Smooth muscle cell (in vitro differentiated cells): ENCODE results near the gene ATP7B. TPM values are rescaled to one million over a fixed set of nuclear protein-coding genes. Genes with fewer than 3 reads are reported as not detected.

Experiments
- DNase-seq: peaks from one replicate; lab custom pipeline; 2025; ENCODE audit not compliant: unreplicated experiment; lab: John Stamatoyannopoulos, UW
- H2AFZ ChIP-seq: fragments of 200-600 bp; sonication (generic); 2 replicates; pipeline ENCODE4 v1.6.0; 2016; ENCODE audit warnings: antibody characterized with exemption, low read depth, mild to moderate bottlenecking
- H3F3A ChIP-seq: fragments of 200-600 bp; sonication (generic); 2 replicates; pipeline ENCODE4 v1.6.0; 2017; ENCODE audit warnings: antibody characterized with exemption, low read depth
- H3K27ac ChIP-seq: fragments of 200-600 bp; sonication (generic); 2 replicates; pipeline ENCODE4 v1.5.1; 2016; ENCODE audit warnings: low read depth, mild to moderate bottlenecking
- H3K27me3 ChIP-seq: fragments of 200-600 bp; sonication (generic); 2 replicates; pipeline ENCODE4 v1.6.1; 2016; ENCODE audit warnings: low read depth, mild to moderate bottlenecking
- H3K36me3 ChIP-seq: fragments of 200-600 bp; sonication (generic); 2 replicates; pipeline ENCODE4 v1.5.1; 2016; ENCODE audit warnings: low read depth
- H3K4me1 ChIP-seq: fragments of 200-600 bp; sonication (generic); 2 replicates; pipeline ENCODE4 v1.5.1; 2016; ENCODE audit warnings: low read depth
- H3K4me2 ChIP-seq: fragments of 200-600 bp; sonication (generic); 2 replicates; pipeline ENCODE4 v1.6.0; 2016; ENCODE audit warnings: mild to moderate bottlenecking
- H3K4me3 ChIP-seq: fragments of 200-600 bp; sonication (generic); 2 replicates; pipeline ENCODE4 v1.5.1; 2016; ENCODE audit warnings: mild to moderate bottlenecking
- H3K79me2 ChIP-seq: fragments of 200-600 bp; sonication (generic); 2 replicates; pipeline ENCODE4 v1.6.0; 2016; ENCODE audit warnings: low read depth, mild to moderate bottlenecking
- H3K9ac ChIP-seq: fragments of 200-600 bp; sonication (generic); 2 replicates; pipeline ENCODE4 v1.6.0; 2016; ENCODE audit warnings: low read depth
- H3K9me3 ChIP-seq: fragments of 200-600 bp; sonication (generic); replicated peaks from 2 replicates; pipeline ENCODE4 v1.5.1; 2016; ENCODE audit warnings: low read depth
- H4K20me1 ChIP-seq: fragments of 200-600 bp; sonication (generic); 2 replicates; pipeline ENCODE4 v1.6.0; 2016; ENCODE audit warnings: low read depth
- WGBS: methylation state at CpG from one replicate; pipeline ENCODE4 v1.1.7; 2016; ENCODE audit warnings: low lambda C conversion rate; 5-methylcytosine and 5-hydroxymethylcytosine counted together
- polyA plus RNA-seq: library from polyadenylated mRNA; unstranded; fragments of >200 nt; fragmentation: Nextera tagmentation; extraction: Ambion mirVana; gene quantifications from 2 replicates; pipeline ENCODE4 v1.2.1, GENCODE V29; 2016
- total RNA-seq: library from RNA; depleted of rRNA; stranded (reverse); fragments of >200 nt; gene quantifications from 2 replicates; pipeline ENCODE4 v1.2.3, GENCODE V29; 2014
- TF ChIP-seq, protein P1 (sequence below): fragments of 200-600 bp; sonication (generic); IDR thresholded peaks from 2 replicates; pipeline ENCODE4 v1.5.1; 2017; ENCODE audit warnings: borderline replicate concordance, mild to moderate bottlenecking, antibody characterized with exemption; ENCODE audit not compliant: insufficient read depth, poor library complexity, severe bottlenecking

ATP7B gene
- total and polyA plus RNA-seq, 2 experiments from 2014 or later: 10.0 to 23.5 TPM

DNA sequence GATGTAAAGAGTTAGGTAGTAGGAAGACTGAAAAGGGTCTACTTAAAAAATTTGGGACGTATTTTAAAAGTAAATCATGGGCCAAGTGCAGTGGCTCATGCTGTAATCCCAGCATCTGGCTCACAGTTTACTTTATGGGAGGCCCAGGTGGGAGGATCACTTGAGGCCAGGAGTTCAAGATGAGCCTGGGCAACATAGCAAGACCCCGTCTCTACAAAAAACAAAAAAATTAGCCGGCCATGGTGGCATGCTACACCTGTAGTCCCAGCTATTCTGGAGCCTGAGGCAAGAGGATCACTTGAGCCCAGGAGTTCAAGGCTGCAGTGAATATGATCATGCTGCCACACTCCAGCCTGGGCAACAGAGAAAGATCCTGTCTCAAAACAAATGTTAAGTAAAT lies 36.2 kb upstream of the ATP7B start:
- Histone ChIP-seq H3K9me3 (no peaks in the 10 kb centered on the region), H3K79me2 (no peaks in the 10 kb centered on the region), H3K4me1 (no peaks in the 10 kb centered on the region), H3F3A (no peaks in the 10 kb centered on the region), H3K4me2 (no peak overlapping the region), H3K27ac (no peak overlapping the region), H2AFZ (no peak overlapping the region), H3K9ac (no peak overlapping the region), H3K4me3 (no peak overlapping the region), H4K20me1 (no peaks in the 10 kb centered on the region), H3K36me3 (no peaks in the 10 kb centered on the region), H3K27me3 (no peaks in the 10 kb centered on the region)
- TF ChIP-seq, protein P1, sequence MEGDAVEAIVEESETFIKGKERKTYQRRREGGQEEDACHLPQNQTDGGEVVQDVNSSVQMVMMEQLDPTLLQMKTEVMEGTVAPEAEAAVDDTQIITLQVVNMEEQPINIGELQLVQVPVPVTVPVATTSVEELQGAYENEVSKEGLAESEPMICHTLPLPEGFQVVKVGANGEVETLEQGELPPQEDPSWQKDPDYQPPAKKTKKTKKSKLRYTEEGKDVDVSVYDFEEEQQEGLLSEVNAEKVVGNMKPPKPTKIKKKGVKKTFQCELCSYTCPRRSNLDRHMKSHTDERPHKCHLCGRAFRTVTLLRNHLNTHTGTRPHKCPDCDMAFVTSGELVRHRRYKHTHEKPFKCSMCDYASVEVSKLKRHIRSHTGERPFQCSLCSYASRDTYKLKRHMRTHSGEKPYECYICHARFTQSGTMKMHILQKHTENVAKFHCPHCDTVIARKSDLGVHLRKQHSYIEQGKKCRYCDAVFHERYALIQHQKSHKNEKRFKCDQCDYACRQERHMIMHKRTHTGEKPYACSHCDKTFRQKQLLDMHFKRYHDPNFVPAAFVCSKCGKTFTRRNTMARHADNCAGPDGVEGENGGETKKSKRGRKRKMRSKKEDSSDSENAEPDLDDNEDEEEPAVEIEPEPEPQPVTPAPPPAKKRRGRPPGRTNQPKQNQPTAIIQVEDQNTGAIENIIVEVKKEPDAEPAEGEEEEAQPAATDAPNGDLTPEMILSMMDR: no peak
- DNase-seq: no peak
- 99% methylated on average over 3 of the region's 3 CpGs for WGBS

DNA sequence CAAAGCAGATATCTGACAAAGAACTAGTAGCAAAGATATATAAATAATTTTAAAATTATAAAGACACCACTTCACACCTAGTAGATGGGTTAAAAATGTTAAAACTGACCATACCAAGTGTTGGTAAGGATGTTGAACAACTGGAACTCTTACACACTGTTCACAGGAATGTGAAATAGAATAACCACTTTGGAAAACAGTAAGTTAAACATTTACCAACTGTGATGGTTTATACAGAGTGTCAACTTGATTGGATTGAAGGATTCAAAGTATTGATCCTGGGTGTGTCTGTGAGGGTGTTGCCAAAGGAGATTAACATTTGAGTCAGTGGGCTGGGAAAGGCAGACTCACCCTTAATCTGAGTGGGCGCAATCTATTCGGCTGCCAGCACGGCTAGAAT lies 32.4 kb upstream of the ATP7B start:
- Histone ChIP-seq H3K9ac (no peak overlapping the region), H3K79me2 (no peaks in the 10 kb centered on the region), H3K36me3 (no peaks in the 10 kb centered on the region), H3K27ac (no peak overlapping the region), H3K4me3 (no peak overlapping the region), H3K4me2 (no peak overlapping the region), H3K9me3 (no peaks in the 10 kb centered on the region), H3K4me1 (no peaks in the 10 kb centered on the region), H4K20me1 (no peaks in the 10 kb centered on the region), H2AFZ (no peak overlapping the region), H3F3A (no peaks in the 10 kb centered on the region), H3K27me3 (no peaks in the 10 kb centered on the region)
- 70% methylated on average over 3 of the region's 3 CpGs for WGBS
- TF ChIP-seq, protein P1: no peak
- no peak for DNase-seq

DNA sequence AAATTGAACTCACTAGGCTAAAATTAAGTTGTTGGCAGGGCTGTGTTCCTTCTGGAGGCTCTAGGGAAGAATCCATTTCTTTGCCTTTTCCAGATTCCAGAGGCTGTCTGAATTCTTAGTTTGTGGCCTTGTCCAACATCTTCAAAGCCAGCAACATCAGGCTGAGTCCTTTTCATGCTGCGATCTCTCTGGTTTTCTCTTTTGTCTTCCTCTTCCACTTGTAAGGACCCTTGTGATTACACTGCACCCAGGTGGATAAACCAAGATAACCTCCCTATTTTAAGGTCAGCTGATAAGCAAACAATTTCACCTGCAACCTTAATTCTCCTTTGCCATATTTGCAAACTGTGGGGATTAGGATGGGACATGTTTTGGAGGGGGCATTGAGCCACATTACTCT lies 24.8 kb upstream of the ATP7B start:
- Histone ChIP-seq H4K20me1 (no peaks in the 10 kb centered on the region), H3K9ac (no peak overlapping the region)
- 91% methylated on average over 1 of the region's 1 CpG for WGBS

More for the DNA sequence above, 24.8 kb upstream of the ATP7B start:
- H3K9me3 ChIP-seq: no peaks in the 10 kb centered on the region
- no peaks in the 10 kb centered on the region for H3K79me2 ChIP-seq
- DNase-seq: no peak
- H3K4me3 ChIP-seq: no peak overlapping the region
- H3K27me3 ChIP-seq: no peaks in the 10 kb centered on the region
- H2AFZ ChIP-seq: no peak overlapping the region
- H3F3A ChIP-seq: peaks cover 3% of the 10 kb centered on the region
- no peaks in the 10 kb centered on the region for H3K4me1 ChIP-seq
- H3K27ac ChIP-seq: no peak overlapping the region
- TF ChIP-seq, protein P1: no peak
- no peak overlapping the region for H3K4me2 ChIP-seq
- H3K36me3 ChIP-seq: no peaks in the 10 kb centered on the region
